IPS DF 6.9 (cell line): ENCODE results near the gene TRIM8.
"Not testable (repeated sequence)": the region's sequence is repeated elsewhere in the genome, so short reads cannot be mapped to it uniquely, and the experiment has no call there.

ENCODE experiments used
- DNase-seq: peaks from one replicate; pipeline ENCODE4 v3.0.0-alpha.2; 2013; ENCODE audit warnings: low read depth, low spot score
- H3K27ac ChIP-seq: one replicate; pipeline ENCODE4 v1.5.1; 2013; ENCODE audit warnings: low read length, control low read depth
- H3K27me3 ChIP-seq: 2 replicates; pipeline ENCODE4 v1.6.1; 2013; ENCODE audit warnings: mild to moderate bottlenecking, low read length; ENCODE audit not compliant: control insufficient read depth, insufficient read depth
- H3K36me3 ChIP-seq: 2 replicates; pipeline ENCODE4 v1.6.1; 2013; ENCODE audit warnings: low read length; ENCODE audit not compliant: control insufficient read depth, insufficient read depth
- H3K4me1 ChIP-seq: 2 replicates; pipeline ENCODE4 v1.6.1; 2013; ENCODE audit warnings: low read length; ENCODE audit not compliant: control insufficient read depth, insufficient read depth
- H3K4me3 ChIP-seq: 2 replicates; pipeline ENCODE4 v1.5.1; 2013; ENCODE audit warnings: mild to moderate bottlenecking, low read length
- H3K9me3 ChIP-seq: 2 replicates; pipeline ENCODE4 v1.6.1; 2013; ENCODE audit warnings: low read length, inconsistent platforms; ENCODE audit not compliant: control insufficient read depth, insufficient read depth
- WGBS: extraction: QIAGEN DNeasy Blood & Tissue Kit; methylation state at CpG from one replicate; pipeline ENCODE4 v1.1.7; 2013; ENCODE audit warnings: mixed read lengths, missing lambda C conversion rate; ENCODE audit not compliant: insufficient read length, insufficient coverage; 5-methylcytosine and 5-hydroxymethylcytosine counted together

TRIM8 gene

GRCh38 chr10:102660888-102661657 is 16.8 kb downstream of the TRIM8 start:
- no CpG with 5 or more reads among the region's 22 CpGs for WGBS
- Histone ChIP-seq H3K27ac (no peak overlapping the region), H3K4me1 (peaks cover 9% of the 10 kb centered on the region), H3K4me3 (no peak overlapping the region), H3K27me3 (no peaks in the 10 kb centered on the region), H3K36me3 (no peaks in the 10 kb centered on the region; the same call in 1 of the 2 replicates), H3K9me3 (no peaks in the 10 kb centered on the region)
- DNase-seq = no peak

- H3K4me1 ChIP-seq = peaks cover 9% of the 10 kb centered on the region
- H3K9me3 ChIP-seq = no peaks in the 10 kb centered on the region
- H3K36me3 ChIP-seq = no peaks in the 10 kb centered on the region; the same call in 1 of the 2 replicates
- no CpG with 5 or more reads among the region's 6 CpGs for WGBS
- H3K27me3 ChIP-seq = no peaks in the 10 kb centered on the region
- no peak for DNase-seq
- H3K27ac ChIP-seq = no peak overlapping the region
- no peak overlapping the region for H3K4me3 ChIP-seq
These were observed 17.4 kb downstream of the TRIM8 start for GRCh38 chr10:102661658-102662028.

DNA sequence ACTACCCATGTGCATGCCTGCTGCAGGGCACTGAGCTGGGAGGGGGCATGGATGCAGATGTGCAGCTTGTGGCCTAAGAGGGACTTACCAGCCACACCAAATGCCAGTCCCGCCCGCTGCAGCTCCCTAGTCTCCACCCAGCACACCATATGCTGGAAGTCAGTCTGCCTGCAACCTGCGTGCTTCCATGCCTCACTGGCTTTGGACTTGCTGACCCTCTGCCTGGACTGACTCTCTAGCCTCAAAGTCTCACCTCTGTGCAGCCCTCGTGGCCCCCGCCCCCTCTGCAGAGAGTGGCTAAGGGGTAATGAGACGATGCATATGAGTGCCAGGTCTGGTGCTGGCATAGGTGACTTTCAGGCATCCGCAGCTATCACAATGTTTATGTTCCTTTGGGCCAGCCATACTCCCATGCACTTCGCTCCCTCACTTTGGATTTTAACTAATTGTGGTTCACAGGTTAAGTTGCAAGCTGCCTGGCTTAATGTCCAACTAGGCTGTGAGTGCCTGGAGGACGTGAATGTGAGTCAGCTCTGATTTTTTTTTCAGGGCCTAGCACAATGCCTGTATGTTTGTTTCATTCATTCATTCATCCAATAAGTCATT is 21.7 kb downstream of the TRIM8 start:
- H3K4me3 ChIP-seq = no peak overlapping the region
- no peaks in the 10 kb centered on the region for H3K9me3 ChIP-seq
- no peak for DNase-seq
- peaks cover 5% of the 10 kb centered on the region for H3K4me1 ChIP-seq
- no peaks in the 10 kb centered on the region for H3K36me3 ChIP-seq
- H3K27me3 ChIP-seq = no peaks in the 10 kb centered on the region
- no CpG with 5 or more reads among the region's 9 CpGs for WGBS
- no peak overlapping the region for H3K27ac ChIP-seq

- H3K36me3 ChIP-seq, H3K9me3 ChIP-seq, DNase-seq, H3K4me1 ChIP-seq, H3K27ac ChIP-seq, H3K4me3 ChIP-seq, H3K27me3 ChIP-seq: not testable (repeated sequence)
- WGBS = no CpG with 5 or more reads among the region's 4 CpGs
These were observed 23.1 kb downstream of the TRIM8 start for GRCh38 chr10:102667411-102667810.

- WGBS = no CpG with 5 or more reads among the region's 10 CpGs
- DNase-seq = no peak
- Histone ChIP-seq H3K27ac (no peak overlapping the region), H3K36me3 (no peaks in the 10 kb centered on the region), H3K4me3 (no peak overlapping the region), H3K4me1 (no peaks in the 10 kb centered on the region), H3K9me3 (no peaks in the 10 kb centered on the region), H3K27me3 (no peaks in the 10 kb centered on the region)
These were observed 24.2 kb downstream of the TRIM8 start for GRCh38 chr10:102668326-102669107.

DNA sequence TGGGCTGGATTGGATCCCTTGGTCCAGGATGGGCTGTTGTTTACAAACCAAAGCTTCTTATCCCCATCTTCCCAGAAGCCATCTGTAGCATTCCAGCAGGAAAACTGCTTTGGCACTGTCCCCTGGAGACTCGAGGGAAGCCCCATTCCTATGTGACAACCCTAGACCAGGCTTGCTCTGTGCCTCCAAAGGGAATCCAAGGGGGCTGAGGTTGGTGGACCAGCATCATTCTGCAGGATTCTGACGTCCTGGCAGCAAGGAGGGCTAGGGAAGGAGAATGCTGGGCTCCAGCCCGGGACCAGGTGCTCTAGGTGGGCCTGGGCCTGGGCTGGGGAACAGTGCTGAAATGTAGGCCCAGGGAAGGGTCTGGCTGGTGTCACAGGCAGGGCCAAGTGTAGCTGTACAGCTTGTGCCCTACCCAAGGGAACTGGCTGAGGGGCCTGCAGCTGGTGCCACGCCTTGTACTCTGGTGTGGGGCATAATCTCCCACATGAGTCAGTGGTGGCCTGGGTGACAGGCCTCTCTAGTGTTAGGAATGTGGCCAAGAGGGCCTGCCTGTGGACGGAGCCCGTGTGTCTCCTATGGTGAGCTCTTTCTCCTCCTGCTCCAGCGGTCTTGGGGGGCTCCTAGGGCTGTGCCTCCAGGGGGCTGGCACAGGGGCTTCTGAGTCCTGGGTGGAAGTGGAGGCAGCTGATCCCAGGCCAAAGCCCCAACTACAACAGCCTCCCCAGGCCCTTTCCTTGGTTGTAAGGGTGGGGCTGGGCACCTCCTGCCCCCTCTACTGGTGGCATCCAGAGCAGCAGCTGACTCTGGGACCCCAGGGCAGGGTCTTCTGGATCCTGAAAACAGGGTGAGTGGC is 25.2 kb downstream of the TRIM8 start:
- DNase-seq = no peak
- no CpG with 5 or more reads among the region's 7 CpGs for WGBS

DNA sequence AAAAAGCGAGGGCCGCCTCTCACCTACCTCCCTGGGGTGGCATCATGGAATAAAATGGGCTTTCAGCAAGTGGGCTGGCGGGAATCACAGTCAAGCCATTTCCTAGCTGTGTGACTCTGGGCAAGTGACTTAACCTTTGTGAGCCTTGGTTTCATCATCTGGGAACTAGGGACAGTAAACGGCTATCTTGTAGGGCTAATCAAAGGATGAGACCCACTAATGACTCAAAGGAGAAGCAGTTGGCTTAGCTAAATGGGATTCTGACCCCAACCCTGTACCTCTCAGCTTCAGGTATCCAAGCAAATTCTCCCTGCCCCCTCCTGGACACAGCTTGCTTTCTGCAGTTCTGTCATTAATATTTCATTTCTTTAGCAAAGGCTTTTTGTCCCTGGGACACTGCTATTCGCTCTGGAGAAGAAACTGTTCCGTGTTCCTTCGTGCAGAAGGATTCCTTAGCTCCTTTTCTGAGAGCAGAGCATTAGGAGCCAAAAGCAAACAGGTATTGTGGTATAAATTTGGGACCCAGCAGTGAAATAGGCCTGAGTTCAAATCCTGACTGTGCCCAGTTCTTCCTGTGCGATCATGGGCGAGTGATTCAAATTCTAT is 25.9 kb downstream of the TRIM8 start:
- no peak for DNase-seq
- peaks cover 3% of the 10 kb centered on the region for H3K4me1 ChIP-seq
- H3K27ac ChIP-seq = no peak overlapping the region

More for the DNA sequence above, 25.2 kb downstream of the TRIM8 start:
- Histone ChIP-seq H3K36me3 (no peaks in the 10 kb centered on the region), H3K27me3 (no peaks in the 10 kb centered on the region), H3K4me3 (no peak overlapping the region), H3K4me1 (peaks cover 2% of the 10 kb centered on the region; the same call in 1 of the 2 replicates), H3K9me3 (no peaks in the 10 kb centered on the region), H3K27ac (no peak overlapping the region)

GRCh38 chr10:102670871-102671434 is 26.7 kb downstream of the TRIM8 start:
- Histone ChIP-seq H3K27me3 (no peaks in the 10 kb centered on the region), H3K4me3 (no peak overlapping the region), H3K36me3 (no peaks in the 10 kb centered on the region), H3K9me3 (no peaks in the 10 kb centered on the region), H3K27ac (no peak overlapping the region), H3K4me1 (peaks cover 7% of the 10 kb centered on the region)
- DNase-seq = no peak
- WGBS = no CpG with 5 or more reads among the region's 6 CpGs

More for the DNA sequence above, 25.9 kb downstream of the TRIM8 start:
- no peak overlapping the region for H3K4me3 ChIP-seq
- no peaks in the 10 kb centered on the region for H3K36me3 ChIP-seq
- no peaks in the 10 kb centered on the region for H3K27me3 ChIP-seq
- no peaks in the 10 kb centered on the region for H3K9me3 ChIP-seq
- no CpG with 5 or more reads among the region's 9 CpGs for WGBS

GRCh38 chr10:102673236-102673818 is 29.0 kb downstream of the TRIM8 start:
- Histone ChIP-seq H3K27ac (no peak overlapping the region), H3K27me3 (no peaks in the 10 kb centered on the region), H3K4me1 (peaks cover 10% of the 10 kb centered on the region), H3K4me3 (no peak overlapping the region), H3K36me3 (no peaks in the 10 kb centered on the region), H3K9me3 (no peaks in the 10 kb centered on the region)
- WGBS = no CpG with 5 or more reads among the region's 13 CpGs
- DNase-seq = no peak
